ENCODE measurements around the gene S100A9. TPM values are rescaled to one million over a fixed set of nuclear protein-coding genes. Genes with fewer than 3 reads are reported as not detected.
"Not testable (repeated sequence)": the region's sequence is repeated elsewhere in the genome, so short reads cannot be mapped to it uniquely, and the experiment has no call there.

S100A9 gene
- total and polyA plus RNA-seq, 2 experiments from 2014 or later, result not detected

DNA sequence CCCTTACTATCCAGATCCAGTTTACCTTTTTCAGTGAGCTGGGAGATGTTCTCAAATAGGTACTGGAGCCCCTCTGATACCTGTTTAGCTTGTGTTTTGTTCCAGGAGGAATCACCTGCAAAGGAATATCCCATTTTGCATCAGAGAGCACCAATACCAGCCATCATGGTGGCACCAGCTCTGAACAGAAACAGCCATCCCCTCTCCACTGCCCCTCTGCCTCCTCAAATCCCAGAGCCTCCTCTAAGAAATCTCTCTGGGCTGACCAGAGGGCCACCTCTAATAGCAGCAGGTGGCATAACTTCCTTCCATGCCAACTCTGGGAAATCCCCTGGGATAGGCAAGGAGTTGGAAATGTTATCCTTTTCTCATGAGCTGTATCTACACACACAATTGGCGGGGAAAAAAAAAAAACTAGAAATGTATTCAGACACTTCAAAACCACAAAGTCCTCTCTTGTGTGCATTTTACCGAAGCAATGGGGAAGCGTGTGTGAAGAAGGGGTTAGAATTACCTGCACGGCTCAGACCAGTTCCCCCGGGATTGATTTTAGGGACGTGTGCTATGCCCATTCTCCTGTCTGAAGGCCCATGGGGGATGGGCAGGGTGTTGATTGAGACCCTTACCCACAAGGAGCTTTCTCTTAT is 11.5 kb upstream of the S100A9 start:
- Mint-ChIP-seq H3K4me3 (no peak overlapping the region), H3K9me3 (no peaks in the 10 kb centered on the region), H3K27me3 (ENCODE audit: insufficient read depth, low read depth, poor library complexity) (peaks cover 9% of the 10 kb centered on the region), H3K27ac (no peak overlapping the region), H3K4me1 (peaks cover 12% of the 10 kb centered on the region; the same call in 2 of the 3 replicates), H3K36me3 (ENCODE audit: low read depth) (no peaks in the 10 kb centered on the region)
- Histone ChIP-seq H3K36me3 (ENCODE audit: insufficient read depth) (no peaks in the 10 kb centered on the region), H3K27ac (ENCODE audit: low read depth) (no peak overlapping the region), H3K27me3 (ENCODE audit: insufficient read depth) (no peaks in the 10 kb centered on the region), H3K4me2 (no peak overlapping the region), H3K9me2 (ENCODE audit: insufficient read depth) (peaks cover 7% of the 10 kb centered on the region), H3K4me1 (ENCODE audit: insufficient read depth) (no peaks in the 10 kb centered on the region), H3F3A (replicated peaks; ENCODE audit: low read depth) (no peaks in the 10 kb centered on the region), H3K79me2 (replicated peaks; ENCODE audit: insufficient read depth) (no peaks in the 10 kb centered on the region), H3K4me3 (no peak overlapping the region), H4K20me1 (replicated peaks; ENCODE audit: insufficient read depth) (no peaks in the 10 kb centered on the region), H2AFZ (no peak overlapping the region)
- TF ChIP-seq ZNF114 (CRISPR knock-in tag; IDR thresholded peaks at IDR 0.05) (no peak), POLR2AphosphoS5 (IDR thresholded peaks at IDR 0.05; ENCODE audit: low read depth) (no peak), NANOG (IDR thresholded peaks at IDR 0.05; ENCODE audit: borderline replicate concordance) (no peak), CREB1 (CRISPR knock-in tag; IDR thresholded peaks at IDR 0.05; ENCODE audit: low read depth) (no peak)
- TF ChIP-seq, protein P1, sequence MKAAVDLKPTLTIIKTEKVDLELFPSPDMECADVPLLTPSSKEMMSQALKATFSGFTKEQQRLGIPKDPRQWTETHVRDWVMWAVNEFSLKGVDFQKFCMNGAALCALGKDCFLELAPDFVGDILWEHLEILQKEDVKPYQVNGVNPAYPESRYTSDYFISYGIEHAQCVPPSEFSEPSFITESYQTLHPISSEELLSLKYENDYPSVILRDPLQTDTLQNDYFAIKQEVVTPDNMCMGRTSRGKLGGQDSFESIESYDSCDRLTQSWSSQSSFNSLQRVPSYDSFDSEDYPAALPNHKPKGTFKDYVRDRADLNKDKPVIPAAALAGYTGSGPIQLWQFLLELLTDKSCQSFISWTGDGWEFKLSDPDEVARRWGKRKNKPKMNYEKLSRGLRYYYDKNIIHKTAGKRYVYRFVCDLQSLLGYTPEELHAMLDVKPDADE (IDR thresholded peaks at IDR 0.05), result no peak
- DNase-seq (ENCODE audit: low spot score), result no peak
- no peak for ATAC-seq

DNA sequence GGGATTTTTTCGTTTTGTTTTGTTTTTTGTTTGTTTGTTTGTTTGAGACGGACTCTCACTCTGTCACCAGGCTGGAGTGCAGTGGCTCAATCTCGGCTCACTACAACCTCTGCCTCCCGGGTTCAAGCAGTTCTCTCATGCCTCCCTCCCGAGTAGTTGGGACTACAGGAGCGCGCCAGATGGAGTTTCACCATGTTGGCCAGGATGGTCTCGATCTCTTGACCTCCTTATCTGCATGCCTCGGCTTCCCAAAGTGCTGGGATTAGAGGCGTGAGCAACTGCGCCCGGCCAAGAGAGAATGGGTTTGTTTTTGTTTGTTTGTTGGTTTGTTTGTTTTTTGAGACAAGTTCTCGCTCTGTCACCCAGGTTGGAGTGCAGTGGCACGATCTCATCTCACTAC is 10.6 kb upstream of the S100A9 start:
- not testable (repeated sequence) for H3K27me3 Mint-ChIP-seq (ENCODE audit: insufficient read depth, low read depth, poor library complexity); H3K79me2 ChIP-seq (replicated peaks; ENCODE audit: insufficient read depth); H3F3A ChIP-seq (replicated peaks; ENCODE audit: low read depth); H3K27me3 ChIP-seq (ENCODE audit: insufficient read depth); DNase-seq (ENCODE audit: low spot score); H2AFZ ChIP-seq; H3K4me3 Mint-ChIP-seq; H3K4me3 ChIP-seq; H3K4me2 ChIP-seq; H3K9me3 Mint-ChIP-seq; H4K20me1 ChIP-seq (replicated peaks; ENCODE audit: insufficient read depth); H3K36me3 Mint-ChIP-seq (ENCODE audit: low read depth); H3K4me1 ChIP-seq (ENCODE audit: insufficient read depth); H3K27ac ChIP-seq (ENCODE audit: low read depth); ATAC-seq; H3K27ac Mint-ChIP-seq; H3K36me3 ChIP-seq (ENCODE audit: insufficient read depth); H3K9me2 ChIP-seq (ENCODE audit: insufficient read depth)
- H3K4me1 Mint-ChIP-seq, result peaks cover 12% of the 10 kb centered on the region; the same call in 2 of the 3 replicates

DNA sequence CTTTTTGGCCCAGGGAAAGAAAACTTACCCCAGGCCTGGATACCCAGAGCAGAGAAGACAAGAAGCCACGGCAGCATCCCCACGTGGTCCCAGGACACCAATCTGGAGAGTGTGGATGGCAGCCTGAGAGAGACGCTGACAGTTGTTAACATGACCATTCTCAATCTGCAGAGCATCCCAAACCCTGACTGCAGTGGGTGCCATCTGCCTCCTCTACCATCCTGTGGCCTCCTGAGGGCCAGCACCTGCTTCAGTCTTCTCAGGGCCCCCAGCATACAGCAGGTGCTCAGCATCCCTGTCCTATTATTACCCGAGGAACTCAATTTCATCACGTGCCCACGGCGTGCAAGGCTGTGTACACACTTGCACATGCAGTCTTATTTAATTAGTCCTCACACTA is 9.8 kb upstream of the S100A9 start:
- H3K4me1 Mint-ChIP-seq, result peaks cover 12% of the 10 kb centered on the region; the same call in 2 of the 3 replicates
- H3K27ac ChIP-seq (ENCODE audit: low read depth), result no peak overlapping the region
- no peak overlapping the region for H3K27ac Mint-ChIP-seq
- DNase-seq (ENCODE audit: low spot score), result no peak
- H3K79me2 ChIP-seq (replicated peaks; ENCODE audit: insufficient read depth), result no peaks in the 10 kb centered on the region
- H3K4me3 Mint-ChIP-seq, result no peak overlapping the region
- H4K20me1 ChIP-seq (replicated peaks; ENCODE audit: insufficient read depth), result no peaks in the 10 kb centered on the region
- H3K9me3 Mint-ChIP-seq, result no peaks in the 10 kb centered on the region
- H3K4me2 ChIP-seq, result no peak overlapping the region
- peaks cover 7% of the 10 kb centered on the region for H3K27me3 Mint-ChIP-seq (ENCODE audit: insufficient read depth, low read depth, poor library complexity)
- H3K4me3 ChIP-seq, result no peak overlapping the region
- no peaks in the 10 kb centered on the region for H3K36me3 ChIP-seq (ENCODE audit: insufficient read depth)
- no peaks in the 10 kb centered on the region for H3K4me1 ChIP-seq (ENCODE audit: insufficient read depth)
- no peaks in the 10 kb centered on the region for H3K27me3 ChIP-seq (ENCODE audit: insufficient read depth)
- ATAC-seq, result no peak
- peaks cover 4% of the 10 kb centered on the region for H3K9me2 ChIP-seq (ENCODE audit: insufficient read depth)
- H2AFZ ChIP-seq, result no peak overlapping the region
- no peaks in the 10 kb centered on the region for H3F3A ChIP-seq (replicated peaks; ENCODE audit: low read depth)
- no peaks in the 10 kb centered on the region for H3K36me3 Mint-ChIP-seq (ENCODE audit: low read depth)
- TF ChIP-seq EZH2 (IDR thresholded peaks at IDR 0.05; ENCODE audit: low read depth, unreplicated experiment) (no peak), ZNF331 (CRISPR knock-in tag; IDR thresholded peaks at IDR 0.05; ENCODE audit: low read depth) (no peak), POLR2AphosphoS5 (IDR thresholded peaks at IDR 0.05; ENCODE audit: low read depth) (no peak), JUNB (IDR thresholded peaks at IDR 0.05; ENCODE audit: unreplicated experiment) (no peak)
- TF ChIP-seq, protein P2, sequence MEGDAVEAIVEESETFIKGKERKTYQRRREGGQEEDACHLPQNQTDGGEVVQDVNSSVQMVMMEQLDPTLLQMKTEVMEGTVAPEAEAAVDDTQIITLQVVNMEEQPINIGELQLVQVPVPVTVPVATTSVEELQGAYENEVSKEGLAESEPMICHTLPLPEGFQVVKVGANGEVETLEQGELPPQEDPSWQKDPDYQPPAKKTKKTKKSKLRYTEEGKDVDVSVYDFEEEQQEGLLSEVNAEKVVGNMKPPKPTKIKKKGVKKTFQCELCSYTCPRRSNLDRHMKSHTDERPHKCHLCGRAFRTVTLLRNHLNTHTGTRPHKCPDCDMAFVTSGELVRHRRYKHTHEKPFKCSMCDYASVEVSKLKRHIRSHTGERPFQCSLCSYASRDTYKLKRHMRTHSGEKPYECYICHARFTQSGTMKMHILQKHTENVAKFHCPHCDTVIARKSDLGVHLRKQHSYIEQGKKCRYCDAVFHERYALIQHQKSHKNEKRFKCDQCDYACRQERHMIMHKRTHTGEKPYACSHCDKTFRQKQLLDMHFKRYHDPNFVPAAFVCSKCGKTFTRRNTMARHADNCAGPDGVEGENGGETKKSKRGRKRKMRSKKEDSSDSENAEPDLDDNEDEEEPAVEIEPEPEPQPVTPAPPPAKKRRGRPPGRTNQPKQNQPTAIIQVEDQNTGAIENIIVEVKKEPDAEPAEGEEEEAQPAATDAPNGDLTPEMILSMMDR (conservative IDR thresholded peaks at IDR 0.05; ENCODE audit: low read depth in 2 of 2), result no peak
- TF ChIP-seq, protein P3, sequence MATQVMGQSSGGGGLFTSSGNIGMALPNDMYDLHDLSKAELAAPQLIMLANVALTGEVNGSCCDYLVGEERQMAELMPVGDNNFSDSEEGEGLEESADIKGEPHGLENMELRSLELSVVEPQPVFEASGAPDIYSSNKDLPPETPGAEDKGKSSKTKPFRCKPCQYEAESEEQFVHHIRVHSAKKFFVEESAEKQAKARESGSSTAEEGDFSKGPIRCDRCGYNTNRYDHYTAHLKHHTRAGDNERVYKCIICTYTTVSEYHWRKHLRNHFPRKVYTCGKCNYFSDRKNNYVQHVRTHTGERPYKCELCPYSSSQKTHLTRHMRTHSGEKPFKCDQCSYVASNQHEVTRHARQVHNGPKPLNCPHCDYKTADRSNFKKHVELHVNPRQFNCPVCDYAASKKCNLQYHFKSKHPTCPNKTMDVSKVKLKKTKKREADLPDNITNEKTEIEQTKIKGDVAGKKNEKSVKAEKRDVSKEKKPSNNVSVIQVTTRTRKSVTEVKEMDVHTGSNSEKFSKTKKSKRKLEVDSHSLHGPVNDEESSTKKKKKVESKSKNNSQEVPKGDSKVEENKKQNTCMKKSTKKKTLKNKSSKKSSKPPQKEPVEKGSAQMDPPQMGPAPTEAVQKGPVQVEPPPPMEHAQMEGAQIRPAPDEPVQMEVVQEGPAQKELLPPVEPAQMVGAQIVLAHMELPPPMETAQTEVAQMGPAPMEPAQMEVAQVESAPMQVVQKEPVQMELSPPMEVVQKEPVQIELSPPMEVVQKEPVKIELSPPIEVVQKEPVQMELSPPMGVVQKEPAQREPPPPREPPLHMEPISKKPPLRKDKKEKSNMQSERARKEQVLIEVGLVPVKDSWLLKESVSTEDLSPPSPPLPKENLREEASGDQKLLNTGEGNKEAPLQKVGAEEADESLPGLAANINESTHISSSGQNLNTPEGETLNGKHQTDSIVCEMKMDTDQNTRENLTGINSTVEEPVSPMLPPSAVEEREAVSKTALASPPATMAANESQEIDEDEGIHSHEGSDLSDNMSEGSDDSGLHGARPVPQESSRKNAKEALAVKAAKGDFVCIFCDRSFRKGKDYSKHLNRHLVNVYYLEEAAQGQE (IDR thresholded peaks at IDR 0.05; ENCODE audit: unreplicated experiment), result no peak
